Astrocyte of the spinal cord (primary cell): ENCODE data around the gene FEV.

ENCODE experiments used
- DNase-seq: peaks from one replicate; pipeline ENCODE4 v3.0.0; 2011; ENCODE audit warnings: low read depth, low spot score
- H3K4me3 ChIP-seq: 2 replicates; pipeline ENCODE4 v1.5.1; 2011; ENCODE audit warnings: low read depth, mild to moderate bottlenecking, low read length, moderate library complexity
- in situ Hi-C: cut with HindIII; loops from 2 replicates; pipeline ENCODE4 v1.10.0; 2017; ENCODE audit warnings: low sequenced_read_pairs
- TF ChIP-seq, protein P1 (sequence below): IDR thresholded peaks from 2 replicates; pipeline ENCODE4 v1.5.1; 2012; ENCODE audit warnings: low read depth, mild to moderate bottlenecking, low read length, inconsistent platforms

Gene FEV

DNA sequence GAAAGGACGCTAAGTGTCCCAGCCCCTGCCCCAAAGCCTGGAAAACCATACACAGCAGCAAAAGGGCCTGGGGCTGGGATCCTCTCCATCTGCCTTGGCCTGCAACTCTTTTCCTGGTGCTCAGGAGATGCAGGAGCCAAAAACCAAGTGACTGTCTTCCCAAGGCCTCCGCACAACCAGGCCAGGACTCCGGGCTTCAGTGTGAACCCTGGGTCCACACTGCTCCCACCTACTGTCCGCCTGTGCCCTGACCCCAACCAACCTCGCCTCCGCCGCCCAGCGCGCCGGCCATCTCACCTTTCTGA is 1.1 kb downstream of the FEV start:
- H3K4me3 ChIP-seq, result no peak overlapping the region
- TF ChIP-seq, protein P1, sequence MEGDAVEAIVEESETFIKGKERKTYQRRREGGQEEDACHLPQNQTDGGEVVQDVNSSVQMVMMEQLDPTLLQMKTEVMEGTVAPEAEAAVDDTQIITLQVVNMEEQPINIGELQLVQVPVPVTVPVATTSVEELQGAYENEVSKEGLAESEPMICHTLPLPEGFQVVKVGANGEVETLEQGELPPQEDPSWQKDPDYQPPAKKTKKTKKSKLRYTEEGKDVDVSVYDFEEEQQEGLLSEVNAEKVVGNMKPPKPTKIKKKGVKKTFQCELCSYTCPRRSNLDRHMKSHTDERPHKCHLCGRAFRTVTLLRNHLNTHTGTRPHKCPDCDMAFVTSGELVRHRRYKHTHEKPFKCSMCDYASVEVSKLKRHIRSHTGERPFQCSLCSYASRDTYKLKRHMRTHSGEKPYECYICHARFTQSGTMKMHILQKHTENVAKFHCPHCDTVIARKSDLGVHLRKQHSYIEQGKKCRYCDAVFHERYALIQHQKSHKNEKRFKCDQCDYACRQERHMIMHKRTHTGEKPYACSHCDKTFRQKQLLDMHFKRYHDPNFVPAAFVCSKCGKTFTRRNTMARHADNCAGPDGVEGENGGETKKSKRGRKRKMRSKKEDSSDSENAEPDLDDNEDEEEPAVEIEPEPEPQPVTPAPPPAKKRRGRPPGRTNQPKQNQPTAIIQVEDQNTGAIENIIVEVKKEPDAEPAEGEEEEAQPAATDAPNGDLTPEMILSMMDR, result no peak
- in situ Hi-C loops, result no loop called here
- DNase-seq, result no peak

- TF ChIP-seq, protein P1, result no peak
- no peak for DNase-seq
- no peak overlapping the region for H3K4me3 ChIP-seq
- in situ Hi-C loops, result no loop called here
Measured at GRCh38 chr2:218983263-218983933, 1.6 kb downstream of the FEV start.

DNA sequence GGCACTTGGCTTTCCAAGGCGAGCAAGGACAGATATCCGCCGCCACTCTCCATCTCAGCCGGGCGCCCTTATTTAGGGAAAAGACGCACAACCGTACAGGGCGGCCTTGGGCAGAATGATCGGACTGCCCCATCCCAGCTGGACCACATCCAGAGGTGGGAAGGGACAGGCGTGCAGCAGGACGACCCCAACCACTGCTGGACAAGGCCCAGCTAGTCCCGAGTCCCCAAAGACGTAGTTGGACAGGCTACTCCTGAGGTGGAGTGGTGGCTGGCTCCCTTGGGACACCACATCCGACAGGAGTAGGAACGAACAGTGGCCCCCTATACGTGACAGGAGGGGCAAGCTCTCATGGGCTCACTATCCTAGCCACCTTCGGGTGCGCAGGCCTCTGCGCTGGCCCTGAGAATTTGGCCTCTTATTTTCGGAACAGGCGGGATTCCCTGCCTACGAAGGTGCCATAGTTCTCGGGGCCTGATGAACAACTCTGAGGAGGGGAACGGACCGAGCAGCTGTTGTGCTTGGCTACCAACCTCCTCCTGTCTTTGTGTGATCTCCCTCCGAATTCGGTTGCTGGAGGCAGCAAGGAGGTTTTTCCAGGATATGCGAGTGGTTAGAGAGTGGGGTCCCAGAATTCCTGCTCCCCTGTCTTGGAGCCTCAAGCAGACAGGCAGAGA is 2.3 kb downstream of the FEV start:
- H3K4me3 ChIP-seq, result no peak overlapping the region
- DNase-seq, result no peak
- in situ Hi-C loops, result no loop called here
- TF ChIP-seq, protein P1, result no peak

DNA sequence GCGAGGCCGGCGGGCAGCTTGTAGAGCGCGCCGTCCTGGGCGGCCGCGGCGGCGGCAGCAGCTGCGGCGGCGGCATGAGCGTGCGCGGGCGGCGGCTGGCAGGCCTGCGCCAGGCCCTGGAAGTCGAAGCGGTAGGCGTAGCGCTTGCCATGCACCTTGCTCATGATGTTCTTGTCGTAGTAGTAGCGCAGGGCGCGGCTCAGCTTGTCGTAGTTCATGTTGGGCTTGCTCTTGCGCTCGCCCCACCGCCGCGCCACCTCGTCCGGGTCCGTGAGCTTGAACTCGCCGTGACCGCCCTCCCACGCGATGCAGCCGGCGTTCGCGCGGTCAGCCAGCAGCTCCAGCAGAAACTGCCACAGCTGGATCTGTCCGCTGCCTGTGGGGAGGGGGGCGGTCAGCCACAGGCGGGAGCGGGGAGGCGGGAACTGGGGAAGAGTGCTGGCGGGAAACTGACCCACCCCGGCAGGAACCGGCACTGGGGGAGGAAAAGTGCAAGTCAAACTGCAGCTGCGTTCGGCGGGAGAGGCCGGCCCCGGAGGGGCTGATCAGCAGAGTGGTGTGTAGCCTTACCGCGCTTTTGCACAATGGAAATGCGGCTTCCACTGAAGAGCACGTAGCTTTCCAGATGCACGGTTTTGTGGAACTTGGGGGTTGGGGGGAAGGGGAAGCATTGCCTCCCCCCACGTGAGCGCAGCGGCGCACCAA is 3.0 kb downstream of the FEV start:
- H3K4me3 ChIP-seq, result no peak overlapping the region
- DNase-seq, result no peak
- in situ Hi-C loops, result no loop called here
- TF ChIP-seq, protein P1, result no peak

DNA sequence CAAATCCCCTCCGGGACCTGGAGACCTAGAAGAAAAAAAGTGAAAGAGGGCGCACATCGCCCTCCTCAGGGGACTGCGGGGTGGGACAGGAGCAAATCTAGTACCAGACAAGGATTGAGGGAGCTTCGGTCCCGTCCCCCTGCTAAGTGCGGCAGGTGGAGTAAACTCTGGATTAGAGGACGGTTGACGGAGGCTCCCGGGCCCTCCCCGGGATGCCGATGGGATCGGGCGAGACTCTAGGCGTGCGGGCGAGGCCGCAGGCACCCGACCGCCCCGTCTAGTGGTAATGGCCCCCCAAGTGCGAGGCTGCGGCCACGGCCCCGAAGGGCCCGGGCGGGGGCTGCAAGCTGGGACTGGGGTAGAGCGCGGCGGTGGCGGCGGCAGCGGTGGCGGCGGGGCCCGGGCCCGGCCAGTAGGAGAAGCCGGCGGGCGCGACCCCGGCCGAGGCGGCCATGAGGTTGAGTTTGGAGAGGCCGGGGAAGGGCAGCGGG is 3.5 kb downstream of the FEV start:
- TF ChIP-seq, protein P1, result no peak
- H3K4me3 ChIP-seq, result no peak overlapping the region
- DNase-seq, result no peak
- in situ Hi-C loops, result no loop called here

DNA sequence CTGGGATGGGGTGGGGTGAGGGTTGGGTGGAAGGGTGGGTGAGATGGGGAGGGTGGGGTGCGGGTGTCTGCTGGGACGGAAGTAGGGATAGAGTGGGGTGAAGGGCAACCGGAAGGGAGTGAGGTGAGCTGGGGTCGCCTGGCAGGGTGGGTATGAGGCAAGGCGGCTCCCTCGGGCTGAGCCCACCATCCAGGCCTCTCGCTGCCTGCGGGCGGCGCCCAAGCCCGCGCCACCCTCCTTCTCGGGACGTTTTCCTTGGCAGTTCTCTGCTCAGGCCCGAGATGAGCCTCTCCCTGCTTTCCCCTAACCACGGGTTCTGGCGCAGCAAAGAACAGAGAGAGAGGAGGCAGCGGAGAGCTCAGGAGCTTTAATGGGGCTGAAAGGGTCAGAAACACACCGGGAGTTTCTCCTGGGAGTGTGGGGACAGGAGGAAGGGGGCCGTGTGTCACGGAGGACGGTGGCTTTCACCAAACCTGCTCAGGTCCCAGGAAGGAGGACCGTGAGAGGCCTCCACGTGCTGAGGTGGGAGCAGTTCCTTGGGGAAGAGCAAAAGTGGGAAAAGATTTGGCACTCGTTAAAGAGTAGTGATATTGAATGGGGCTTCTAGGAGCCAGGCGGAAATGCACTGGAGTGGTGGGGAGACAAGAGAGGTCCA is 4.1 kb downstream of the FEV start:
- TF ChIP-seq, protein P1, result no peak
- in situ Hi-C loops, result no loop called here
- H3K4me3 ChIP-seq, result no peak overlapping the region
- DNase-seq, result no peak
